Endothelial cell of umbilical vein (primary cell): ENCODE results near the gene DCDC1. TPM values are rescaled to one million over a fixed set of nuclear protein-coding genes. Genes with fewer than 3 reads are reported as not detected.

Source experiments
- BruUV-seq: library from RNA; stranded (reverse); fragments of 400-500 nt; replicated peaks from 2 replicates; lab custom pipeline; 2021; lab: Mats Ljungman, UMichigan
- CTCF ChIA-PET: fragments of 300-600, 350-600 bp; sonication (Branson Sonifier 250); formaldehyde crosslinking; loops from one replicate; lab custom pipeline; 2021; ENCODE audit warnings: antibody characterized with exemption, inconsistent platforms; lab: Charles Lee
- POLR2A ChIA-PET: fragments of 300-600, 350-600 bp; sonication (Branson Sonifier 250); formaldehyde crosslinking; loops from one replicate; lab custom pipeline; 2021; ENCODE audit warnings: antibody characterized with exemption, inconsistent platforms; lab: Charles Lee
- DNase-seq: peaks from one replicate; pipeline ENCODE4 v3.0.0-alpha.2; 2011; ENCODE audit warnings: low read depth, low spot score
- FAIRE-seq: peaks from 2 replicates; lab custom pipeline; 2011; peaks lifted over from hg19 to GRCh38; lab: Jason Lieb, UNC
- H2AFZ ChIP-seq: 2 replicates; pipeline ENCODE4 v1.6.0; 2012; ENCODE audit warnings: low read depth, low read length, control low read depth, inconsistent platforms
- H3K27ac ChIP-seq: 2 replicates; pipeline ENCODE4 v1.5.1; 2011; ENCODE audit warnings: low read depth, mild to moderate bottlenecking, control low read depth, low read length, moderate library complexity; ENCODE audit not compliant: insufficient read depth
- H3K27me3 ChIP-seq, 2 experiments: 2 replicates each; pipeline versions ENCODE4 v1.6.0 to v1.6.1; 2011; ENCODE audit warnings: low read length in 2 of 2, mixed read lengths in 1 of 2; ENCODE audit not compliant: control insufficient read depth in 2 of 2, insufficient read depth in 2 of 2
- H3K36me3 ChIP-seq, 2 experiments: 2 replicates in 1 of 2; 3 replicates in 1 of 2; pipeline ENCODE4 v1.5.1; 2011; ENCODE audit warnings: low read length in 2 of 2, mild to moderate bottlenecking in 1 of 2, moderate library complexity in 1 of 2; ENCODE audit not compliant: control insufficient read depth in 2 of 2, insufficient read depth in 2 of 2; ENCODE audit errors: extremely low read depth in 1 of 2
- H3K4me1 ChIP-seq: 3 replicates; pipeline ENCODE4 v1.5.1; 2011; ENCODE audit warnings: mild to moderate bottlenecking, low read length; ENCODE audit not compliant: control insufficient read depth, insufficient read depth; ENCODE audit errors: extremely low read depth
- H3K4me2 ChIP-seq: 2 replicates; pipeline ENCODE4 v1.6.1; 2011; ENCODE audit warnings: low read length, control low read depth, mixed read lengths; ENCODE audit not compliant: insufficient read depth
- H3K4me3 ChIP-seq, 3 experiments: fragments of 200-600 bp in 1 of 3; sonication (generic), shearing (Covaris generic) in 1 of 3; replicated peaks in 1 of 3; 2 replicates each; pipeline ENCODE4 v1.5.1; 2011 to 2016; ENCODE audit warnings: control low read depth in 3 of 3, low read length in 3 of 3, mild to moderate bottlenecking in 2 of 3, inconsistent platforms in 1 of 3, low read depth in 1 of 3, moderate library complexity in 1 of 3; ENCODE audit not compliant: insufficient read depth in 1 of 3
- H3K79me2 ChIP-seq: 2 replicates; pipeline ENCODE4 v1.6.0; 2012; ENCODE audit warnings: low read length, inconsistent platforms; ENCODE audit not compliant: control insufficient read depth, insufficient read depth
- H3K9ac ChIP-seq: replicated peaks from 2 replicates; pipeline ENCODE3; 2011; ENCODE audit warnings: low read length, control low read depth; ENCODE audit not compliant: insufficient read depth; ENCODE audit errors: extremely low read depth
- H3K9me1 ChIP-seq: replicated peaks from 3 replicates; pipeline ENCODE4 v1.6.0; 2011; ENCODE audit warnings: mild to moderate bottlenecking, low read length; ENCODE audit not compliant: control insufficient read depth, insufficient read depth; ENCODE audit errors: extremely low read depth
- H3K9me3 ChIP-seq: replicated peaks from 2 replicates; pipeline ENCODE4 v1.5.1; 2012; ENCODE audit warnings: low read length, inconsistent platforms; ENCODE audit not compliant: control insufficient read depth, insufficient read depth
- H4K20me1 ChIP-seq: replicated peaks from 2 replicates; pipeline ENCODE3; 2011; ENCODE audit warnings: mild to moderate bottlenecking, low read length; ENCODE audit not compliant: control insufficient read depth, insufficient read depth; ENCODE audit errors: extremely low read depth
- CTCF ChIP-seq, 2 donors: IDR thresholded peaks; 1 replicate in 1 of 2; 2 replicates in 1 of 2; pipeline ENCODE4 v1.5.1; 2011; ENCODE audit warnings: low read length in 2 of 2, mild to moderate bottlenecking in 2 of 2, moderate library complexity in 2 of 2, control low read depth in 1 of 2, inconsistent platforms in 1 of 2, low read depth in 1 of 2; ENCODE audit not compliant: insufficient read depth in 1 of 2; ENCODE audit errors: extremely low read depth in 1 of 2
- EZH2 ChIP-seq: IDR thresholded peaks from 2 replicates; pipeline ENCODE4 v1.6.1; 2012; ENCODE audit warnings: borderline replicate concordance, low read depth, mild to moderate bottlenecking, moderate library complexity, low read length, inconsistent platforms; ENCODE audit not compliant: severe bottlenecking
- FOS ChIP-seq: IDR thresholded peaks from 2 replicates; pipeline ENCODE4 v1.6.1; 2011; ENCODE audit warnings: mild to moderate bottlenecking, low read length, moderate library complexity, borderline replicate concordance; ENCODE audit not compliant: insufficient read depth
- GATA2 ChIP-seq: IDR thresholded peaks from 2 replicates; pipeline ENCODE4 v1.7.0; 2011; ENCODE audit warnings: low read depth, mild to moderate bottlenecking, moderate library complexity, mixed read lengths, low read length; ENCODE audit not compliant: insufficient read length, insufficient read depth
- JUN ChIP-seq: IDR thresholded peaks from 2 replicates; pipeline ENCODE4 v1.6.1; 2011; ENCODE audit warnings: borderline replicate concordance, low read depth; ENCODE audit not compliant: insufficient read length, insufficient read depth
- MYC ChIP-seq: IDR thresholded peaks from one replicate; pipeline ENCODE4 v1.6.1; 2011; ENCODE audit warnings: mild to moderate bottlenecking, low read depth, low read length
- POLR2A ChIP-seq: IDR thresholded peaks from 2 replicates; pipeline ENCODE4 v1.6.1; 2012; ENCODE audit warnings: low read depth, mild to moderate bottlenecking, control low read depth, low read length
- POLR2AphosphoS5 ChIP-seq: IDR thresholded peaks from 2 replicates; pipeline ENCODE4 v1.6.1; 2012; ENCODE audit warnings: low read depth, mild to moderate bottlenecking, control low read depth, low read length, moderate library complexity; ENCODE audit not compliant: insufficient read depth
- dilution Hi-C: fragments of 300-500 bp; cut with MboI; formaldehyde crosslinking; loops from one replicate; pipeline ENCODE4 v1.15.0; 2019; ENCODE audit warnings: low sequenced_read_pairs; ENCODE audit not compliant: extremely low pct_ligation_motif_present
- intact Hi-C: fragments of 100-400 bp; cut with micrococcal nuclease; formaldehyde crosslinking; loops from one replicate; pipeline ENCODE4 v1.10.0; 2022
- polyA plus RNA-seq, 4 experiments: library from polyadenylated mRNA; depleted of rRNA in 3 of 4; stranded (reverse) in 3 of 4; unstranded in 1 of 4; fragments of >200 nt; gene quantifications; 2 replicates each; pipeline versions ENCODE4 v1.2.1 to v1.2.3, GENCODE V29; 2011 to 2012; ENCODE audit warnings: missing spikeins in 1 of 4
- total RNA-seq: library from RNA; stranded (reverse); gene quantifications from 2 replicates; pipeline ENCODE4 v1.2.3, GENCODE V29; 2021
- TF ChIP-seq, protein P1 (sequence below): IDR thresholded peaks from 2 replicates; pipeline ENCODE4 v1.6.1; 2011; ENCODE audit not compliant: insufficient read depth, insufficient read length

DCDC1 gene
- total and polyA plus RNA-seq, 2 donors (not counting 3 experiments of a cell fraction or from before 2014, with no cell fraction given): 0.04 TPM; not detected in 1

- Histone ChIP-seq H3K4me3 (no peak overlapping the region), H3K4me2 (no peak overlapping the region), H4K20me1 (no peaks in the 10 kb centered on the region), H3K9ac (no peak overlapping the region), H3K36me3 (no peaks in the 10 kb centered on the region), H3K9me1 (no peaks in the 10 kb centered on the region), H3K79me2 (no peaks in the 10 kb centered on the region), H3K4me1 (no peaks in the 10 kb centered on the region), H3K27ac (no peak overlapping the region), H3K27me3 (no peaks in the 10 kb centered on the region), H2AFZ (no peak overlapping the region), H3K9me3 (no peaks in the 10 kb centered on the region)
- CTCF ChIA-PET: no interaction called here
- FAIRE-seq: no peak
- POLR2A ChIA-PET: no interaction called here
- DNase-seq: no peak
- intact Hi-C loops: no loop called here
- BruUV-seq: no TSS peak
- no peak for TF ChIP-seq JUN
- TF ChIP-seq MYC: no peak
- no peak for TF ChIP-seq FOS
- no peak for TF ChIP-seq EZH2
- TF ChIP-seq GATA2: no peak
- TF ChIP-seq CTCF (IDR thresholded peaks at IDR 0.05; ENCODE audit: extremely low read depth in 1 of 2, insufficient read depth in 1 of 2, low read depth in 1 of 2, low read length in 2 of 2): no peak
- no peak for TF ChIP-seq POLR2A
- TF ChIP-seq, protein P1, sequence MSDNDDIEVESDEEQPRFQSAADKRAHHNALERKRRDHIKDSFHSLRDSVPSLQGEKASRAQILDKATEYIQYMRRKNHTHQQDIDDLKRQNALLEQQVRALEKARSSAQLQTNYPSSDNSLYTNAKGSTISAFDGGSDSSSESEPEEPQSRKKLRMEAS: no peak
- no peak for TF ChIP-seq POLR2AphosphoS5
- dilution Hi-C loops: no loop called here
Measured at GRCh38 chr11:30859669-30860068, 509.9 kb downstream of the DCDC1 start.
